ENCODE data around the gene CRTC1. TPM values are rescaled to one million over a fixed set of nuclear protein-coding genes. Genes with fewer than 3 reads are reported as not detected.

CRTC1 gene
- total RNA-seq, 1 experiment from 2014 or later = 3.0 TPM

DNA sequence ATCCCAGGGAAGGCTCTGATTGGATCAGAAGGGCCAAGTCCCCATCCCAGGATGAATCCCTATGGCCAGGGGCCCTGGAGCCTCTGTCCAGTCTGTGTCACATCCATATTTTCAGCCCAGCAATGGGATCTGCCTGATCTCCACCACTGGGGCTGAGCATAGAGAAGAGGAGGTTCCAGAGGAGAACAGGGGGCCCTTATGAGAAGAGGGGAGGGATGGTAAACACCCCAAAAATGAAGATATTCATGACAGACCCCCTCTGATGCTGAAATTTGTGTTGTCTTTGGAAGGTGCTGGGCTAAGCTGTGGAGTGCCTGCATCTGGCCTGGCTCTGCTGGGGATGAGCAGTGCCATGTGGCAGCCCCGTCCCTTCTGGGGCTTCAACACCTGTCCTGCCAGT is 32.2 kb upstream of the CRTC1 start:
- no peak for DNase-seq (ENCODE audit: low read depth)

DNA sequence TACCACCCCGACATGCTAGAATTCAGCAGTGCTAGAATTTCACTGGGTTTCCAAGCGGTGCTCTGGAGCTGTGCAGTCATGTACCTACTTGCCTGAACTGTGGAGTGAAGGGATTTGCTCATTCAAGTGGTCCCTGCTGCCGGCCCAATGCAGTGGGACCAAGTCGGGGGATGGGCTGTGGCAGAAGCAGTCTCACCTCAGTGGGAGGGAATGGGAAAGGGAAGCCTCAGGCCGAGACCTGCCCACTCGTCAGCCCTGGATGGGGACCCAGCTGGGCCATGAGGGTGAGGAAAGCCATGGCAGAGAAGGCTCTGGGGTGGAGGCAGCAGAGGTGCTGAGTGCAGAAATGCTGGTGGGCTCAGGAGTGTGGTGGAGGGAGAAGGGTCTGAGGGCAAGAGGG is 31.7 kb upstream of the CRTC1 start:
- no peak for DNase-seq (ENCODE audit: low read depth)

- DNase-seq (ENCODE audit: low read depth) = no peak
Observed at GRCh38 chr19:18653853-18654252, 29.6 kb upstream of the CRTC1 start.

GRCh38 chr19:18654469-18654868 is 29.0 kb upstream of the CRTC1 start:
- DNase-seq (ENCODE audit: low read depth) = no peak

GRCh38 chr19:18655173-18655844 is 28.2 kb upstream of the CRTC1 start:
- DNase-seq (ENCODE audit: low read depth) = no peak

GRCh38 chr19:18656337-18657086 is 27.0 kb upstream of the CRTC1 start:
- no peak for DNase-seq (ENCODE audit: low read depth)

DNA sequence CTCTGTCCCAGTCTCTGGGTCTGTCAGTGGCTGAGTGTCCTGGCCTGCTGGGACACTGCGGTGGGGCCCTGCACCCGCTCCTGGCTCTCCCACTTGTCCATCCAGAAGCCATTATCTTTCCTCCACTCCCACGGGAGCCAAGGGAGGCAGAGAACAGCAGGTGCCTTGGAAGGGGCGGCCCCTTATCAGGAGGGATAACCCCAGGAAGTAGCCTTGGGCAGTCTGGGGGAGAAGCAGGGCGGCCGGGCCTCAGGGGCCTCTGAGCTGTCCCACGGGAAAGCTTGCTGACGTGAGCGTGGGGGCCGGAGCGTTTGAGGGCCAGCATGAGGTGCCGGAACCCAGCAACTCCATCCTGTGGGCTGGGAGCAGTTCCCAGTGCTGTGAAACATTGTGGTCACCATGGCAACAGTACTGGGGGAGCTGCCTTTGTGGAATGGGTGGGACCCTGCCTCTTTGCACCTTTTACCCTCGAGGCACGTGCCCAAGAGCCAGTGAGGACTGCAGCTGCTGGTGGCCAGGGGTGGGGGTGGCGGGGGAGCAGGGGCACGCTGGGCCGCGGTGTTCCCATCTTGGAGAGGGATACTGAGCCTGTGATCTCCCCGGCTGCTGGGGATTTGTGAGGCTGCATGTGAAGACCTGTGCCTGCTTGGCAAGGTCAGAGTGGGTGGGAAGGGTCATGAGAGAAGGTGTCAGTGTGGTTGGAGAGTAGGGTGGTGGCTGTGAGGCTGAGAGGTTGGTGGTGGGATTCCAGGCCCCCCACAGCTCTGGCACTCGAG is 25.7 kb upstream of the CRTC1 start:
- peak; percentile 50 for DNase-seq (ENCODE audit: low read depth)

DNA sequence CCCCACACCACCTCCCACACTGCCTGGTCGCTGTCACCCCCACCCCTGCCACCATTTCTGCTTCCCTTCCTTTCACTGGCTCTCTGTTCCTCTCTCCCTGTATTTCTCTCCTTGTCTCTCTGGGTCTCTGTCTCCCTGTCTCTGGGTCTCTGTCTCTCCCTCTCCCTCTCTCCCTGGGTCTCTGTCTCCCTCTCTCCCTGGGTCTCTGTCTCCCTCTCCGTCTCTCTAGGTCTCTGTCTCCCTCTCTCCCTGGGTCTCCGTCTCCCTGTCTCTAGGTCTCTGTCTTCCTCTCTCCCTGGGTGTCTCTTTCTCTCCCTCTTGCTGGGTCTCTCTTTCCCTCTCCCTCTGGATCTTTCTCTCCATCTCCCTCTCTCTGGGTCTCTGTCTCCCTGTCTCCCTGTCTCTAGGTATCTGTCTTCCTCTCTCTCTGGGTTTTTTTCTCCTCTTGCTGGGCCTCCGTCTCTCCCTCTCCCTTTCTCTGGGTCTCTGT is 25.1 kb upstream of the CRTC1 start:
- DNase-seq (ENCODE audit: low read depth) = no peak

DNA sequence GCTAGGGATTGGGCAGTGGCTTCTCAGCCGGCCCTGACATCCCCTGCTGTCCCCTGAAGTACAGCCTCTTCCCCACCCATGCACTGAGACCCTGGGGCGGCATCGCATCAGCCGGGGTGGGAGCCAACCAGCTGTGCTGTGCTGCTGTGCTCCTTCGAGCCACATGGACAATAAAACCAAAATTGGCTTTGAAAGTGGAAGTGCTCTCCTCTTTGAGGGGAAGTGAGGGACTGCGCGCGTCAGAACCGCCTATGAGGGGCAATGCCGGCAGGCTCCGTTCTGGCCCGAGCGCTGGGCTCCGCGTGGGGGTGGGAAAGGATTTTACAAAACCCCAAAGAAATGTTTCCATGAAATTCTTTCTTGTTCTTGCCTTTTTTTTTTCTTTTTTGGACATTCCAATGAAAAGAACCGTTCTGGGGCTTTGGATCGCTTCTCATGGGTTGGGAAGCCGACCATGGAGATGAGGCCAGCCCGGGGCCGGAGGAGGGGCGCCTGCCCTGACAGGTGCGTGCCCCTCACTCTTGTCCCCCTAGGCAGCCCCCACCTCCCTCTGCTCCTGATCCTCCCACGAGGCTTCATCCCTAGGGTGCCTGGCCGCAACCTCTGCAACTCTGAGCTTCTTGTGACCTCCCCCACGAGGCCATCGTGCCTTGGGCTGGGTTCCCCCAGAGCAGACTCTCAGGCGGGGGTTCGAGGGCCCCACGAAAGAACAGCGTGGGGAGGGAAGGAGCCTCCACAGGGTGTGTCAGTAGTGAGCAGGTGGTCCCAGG is 24.0 kb upstream of the CRTC1 start:
- no peak for DNase-seq (ENCODE audit: low read depth)

- DNase-seq (ENCODE audit: low read depth) = peak; percentile 72
Observed at GRCh38 chr19:18660051-18660910, 23.2 kb upstream of the CRTC1 start.

GRCh38 chr19:18660939-18661670 is 22.4 kb upstream of the CRTC1 start:
- no peak for DNase-seq (ENCODE audit: low read depth)

DNA sequence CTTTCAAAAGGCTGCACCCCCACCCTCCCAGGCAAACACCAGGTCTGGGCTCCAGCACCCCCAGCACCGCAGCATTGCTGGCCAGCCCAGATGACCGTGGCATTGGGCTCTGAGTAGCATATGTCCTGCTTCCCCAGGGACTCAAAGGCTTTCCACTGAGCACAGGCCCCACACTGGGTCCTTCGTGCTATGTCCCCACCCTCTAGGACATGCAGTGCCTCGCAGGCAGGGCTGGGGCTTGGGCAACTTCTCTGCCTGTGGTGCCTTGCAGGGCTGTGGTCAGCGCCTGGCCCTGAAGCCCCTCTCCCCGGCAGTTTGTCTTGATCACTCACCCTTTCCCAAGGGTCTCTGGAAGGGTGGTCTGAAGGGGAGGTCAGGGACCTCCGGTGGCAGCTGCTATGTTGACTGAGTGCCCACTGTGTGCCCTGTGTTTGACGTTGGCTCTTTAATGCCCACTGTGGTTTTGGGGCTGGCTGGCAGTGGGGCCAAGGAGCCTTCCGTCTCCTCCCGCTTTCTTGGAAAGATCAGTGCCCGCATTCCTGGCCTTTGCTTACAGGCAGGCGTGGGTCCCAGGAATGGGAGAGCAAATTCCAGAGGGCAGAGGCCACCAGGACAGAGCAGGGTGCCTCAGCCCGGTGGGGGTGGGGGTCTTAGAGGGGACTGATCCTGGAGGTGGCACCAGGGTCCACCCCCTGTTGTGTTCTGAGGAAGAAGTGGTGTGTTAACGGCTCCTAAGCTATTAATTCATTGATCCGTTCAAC is 20.3 kb upstream of the CRTC1 start:
- DNase-seq (ENCODE audit: low read depth) = no peak

DNA sequence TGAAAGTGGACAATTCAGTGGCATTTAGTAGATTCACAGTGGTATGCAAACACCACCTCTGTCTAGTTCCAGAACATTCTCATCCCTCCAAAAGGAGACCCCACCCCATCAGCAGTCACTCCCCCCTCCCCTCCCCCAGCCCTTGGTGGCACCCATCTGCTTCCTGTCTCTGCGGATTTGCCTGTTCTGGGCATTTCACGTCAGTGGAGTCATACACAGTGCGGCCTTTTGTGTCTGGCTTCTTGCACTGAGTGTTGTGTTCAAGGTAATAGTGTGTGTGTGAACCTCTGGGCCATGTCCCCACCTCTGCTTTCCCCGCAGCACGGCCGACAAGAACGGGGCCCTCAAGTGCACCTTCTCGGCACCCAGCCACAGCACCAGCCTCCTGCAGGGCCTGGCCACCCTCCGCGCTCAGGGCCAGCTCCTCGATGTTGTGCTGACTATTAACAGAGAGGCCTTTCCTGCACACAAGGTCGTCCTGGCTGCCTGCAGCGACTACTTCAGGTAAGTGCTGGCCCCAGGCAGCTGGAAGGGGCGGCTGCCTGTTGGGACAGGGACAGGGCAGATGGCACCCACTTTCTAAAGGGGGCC is 19.4 kb upstream of the CRTC1 start:
- no peak for DNase-seq (ENCODE audit: low read depth)

DNA sequence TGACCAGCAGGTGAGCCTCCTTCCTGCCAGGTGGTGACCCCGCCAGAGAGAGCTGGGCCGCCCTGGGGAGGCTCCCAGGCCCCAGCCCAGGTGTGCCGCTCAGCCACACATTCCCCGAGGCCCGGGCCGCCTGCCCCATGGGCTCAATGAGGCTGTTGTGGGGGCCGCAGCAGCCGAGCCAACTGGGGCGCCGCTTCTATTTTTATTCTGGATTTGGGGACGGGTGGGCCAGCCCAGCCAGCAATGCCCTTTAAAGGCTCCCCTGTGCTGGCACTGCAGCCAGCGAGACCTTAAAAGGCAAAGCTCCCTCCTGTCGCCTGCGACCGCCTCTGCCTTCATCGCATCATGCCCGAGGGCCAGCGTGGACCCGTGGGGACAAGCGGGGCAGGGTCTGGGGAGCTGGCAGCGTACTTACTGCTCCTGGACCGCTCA is 17.7 kb upstream of the CRTC1 start:
- DNase-seq (ENCODE audit: low read depth) = no peak

- DNase-seq (ENCODE audit: low read depth) = no peak
Observed at GRCh38 chr19:18666317-18666716, 17.2 kb upstream of the CRTC1 start.

DNA sequence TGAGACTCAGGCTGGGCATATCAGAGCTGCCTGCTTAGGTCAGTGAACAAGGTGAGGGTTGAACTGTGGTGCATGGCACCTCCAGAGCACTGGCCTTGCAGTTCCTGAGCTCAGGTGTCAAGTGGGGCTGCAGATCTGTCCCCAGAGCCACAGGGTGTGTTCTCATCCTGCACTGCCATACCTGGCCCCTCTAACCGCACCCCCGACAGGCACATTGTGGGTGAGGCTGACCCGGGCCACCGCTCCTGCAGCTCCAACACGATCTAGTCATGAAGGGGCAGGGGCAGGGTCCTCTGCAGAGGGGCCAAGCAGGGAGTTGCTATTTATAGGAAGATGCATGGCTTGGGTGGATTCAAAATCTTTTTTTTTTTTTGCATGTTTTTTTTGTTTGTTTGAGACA is 16.7 kb upstream of the CRTC1 start:
- DNase-seq (ENCODE audit: low read depth) = no peak

- DNase-seq (ENCODE audit: low read depth) = no peak
Observed at GRCh38 chr19:18667531-18668251, 15.8 kb upstream of the CRTC1 start.

DNA sequence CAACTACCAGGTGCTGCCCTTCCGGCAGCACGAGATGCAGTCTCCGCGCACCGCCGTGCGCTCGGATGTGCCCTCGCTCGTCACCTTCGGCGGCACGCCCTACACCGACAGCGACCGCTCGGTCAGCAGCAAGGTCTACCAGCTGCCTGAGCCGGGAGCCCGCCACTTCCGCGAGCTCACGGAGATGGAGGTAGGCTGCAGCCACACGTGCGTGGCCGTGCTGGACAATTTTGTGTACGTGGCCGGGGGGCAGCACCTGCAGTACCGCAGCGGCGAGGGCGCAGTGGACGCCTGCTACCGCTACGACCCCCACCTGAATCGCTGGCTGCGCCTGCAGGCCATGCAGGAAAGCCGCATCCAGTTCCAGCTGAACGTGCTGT is 15.2 kb upstream of the CRTC1 start:
- no peak for DNase-seq (ENCODE audit: low read depth)
